ENCODE results near the gene ZNF516.

ZNF516 gene

DNA sequence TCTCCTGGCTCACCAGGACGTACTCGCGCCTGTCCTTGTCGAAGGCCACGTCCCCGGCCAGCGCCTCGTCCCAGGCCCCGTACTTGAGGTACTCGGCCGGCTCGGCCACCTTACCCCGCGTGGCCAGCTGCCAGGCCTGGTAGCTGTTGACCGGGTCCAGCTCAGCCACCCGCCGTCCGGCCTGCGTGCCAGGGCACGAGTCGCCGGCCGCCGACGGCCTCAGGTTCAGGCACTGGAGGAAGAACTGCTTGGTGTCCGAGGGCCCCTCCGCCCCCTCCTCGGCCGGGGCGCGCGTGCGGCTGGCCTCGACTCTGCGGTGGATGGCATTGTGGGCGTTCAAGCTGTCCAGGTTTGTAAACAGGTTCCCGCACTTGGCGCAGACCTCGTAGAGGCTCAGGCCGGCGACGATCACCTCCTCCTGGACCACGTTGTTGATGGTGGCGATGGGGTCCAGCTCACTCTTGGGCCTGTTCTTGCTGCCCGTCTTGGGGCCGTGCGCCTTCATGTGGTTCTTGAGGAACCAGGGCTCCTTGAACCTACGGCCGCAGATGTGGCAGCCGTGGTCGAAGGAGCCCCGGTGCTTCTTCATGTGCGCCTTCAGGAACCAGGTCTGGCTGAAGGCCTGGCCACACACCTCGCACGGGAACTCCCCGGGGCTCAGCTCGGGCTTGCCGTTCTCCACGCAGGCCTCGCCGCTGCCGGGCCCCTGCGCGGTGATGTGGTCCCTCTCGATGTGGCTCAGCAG is 53.2 kb downstream of the ZNF516 start:
- Histone ChIP-seq H3K9me3 (ENCODE audit: control insufficient read depth, insufficient read depth, low read length) (no peaks in the 10 kb centered on the region), H3K36me3 (ENCODE audit: control insufficient read depth, low read length) (peaks cover 40% of the 10 kb centered on the region), H3K79me2 (ENCODE audit: control insufficient read depth, low read length) (peaks cover 83% of the 10 kb centered on the region), H3K4me3 (ENCODE audit: low read length) (no peak overlapping the region), H3K4me1 (ENCODE audit: control insufficient read depth, low read length) (no peaks in the 10 kb centered on the region), H3F3A (ENCODE audit: control insufficient read depth, insufficient read depth) (no peaks in the 10 kb centered on the region), H3K27me3 (ENCODE audit: control insufficient read depth, low read length) (no peaks in the 10 kb centered on the region), H4K20me1 (ENCODE audit: control insufficient read depth, insufficient read depth, low read depth, low read length) (peaks cover 19% of the 10 kb centered on the region; the same call in 1 of the 2 replicates), H3K9me2 (replicated peaks; ENCODE audit: control insufficient read depth, low read length) (no peaks in the 10 kb centered on the region), H3K4me2 (ENCODE audit: low read length) (no peak overlapping the region), H3K27ac (ENCODE audit: low read depth, low read length) (no peak overlapping the region)
- no peak for TF ChIP-seq EZH2phosphoT487 (IDR thresholded peaks at IDR 0.05; ENCODE audit: borderline replicate concordance, low read length)
- TF ChIP-seq, protein P1, sequence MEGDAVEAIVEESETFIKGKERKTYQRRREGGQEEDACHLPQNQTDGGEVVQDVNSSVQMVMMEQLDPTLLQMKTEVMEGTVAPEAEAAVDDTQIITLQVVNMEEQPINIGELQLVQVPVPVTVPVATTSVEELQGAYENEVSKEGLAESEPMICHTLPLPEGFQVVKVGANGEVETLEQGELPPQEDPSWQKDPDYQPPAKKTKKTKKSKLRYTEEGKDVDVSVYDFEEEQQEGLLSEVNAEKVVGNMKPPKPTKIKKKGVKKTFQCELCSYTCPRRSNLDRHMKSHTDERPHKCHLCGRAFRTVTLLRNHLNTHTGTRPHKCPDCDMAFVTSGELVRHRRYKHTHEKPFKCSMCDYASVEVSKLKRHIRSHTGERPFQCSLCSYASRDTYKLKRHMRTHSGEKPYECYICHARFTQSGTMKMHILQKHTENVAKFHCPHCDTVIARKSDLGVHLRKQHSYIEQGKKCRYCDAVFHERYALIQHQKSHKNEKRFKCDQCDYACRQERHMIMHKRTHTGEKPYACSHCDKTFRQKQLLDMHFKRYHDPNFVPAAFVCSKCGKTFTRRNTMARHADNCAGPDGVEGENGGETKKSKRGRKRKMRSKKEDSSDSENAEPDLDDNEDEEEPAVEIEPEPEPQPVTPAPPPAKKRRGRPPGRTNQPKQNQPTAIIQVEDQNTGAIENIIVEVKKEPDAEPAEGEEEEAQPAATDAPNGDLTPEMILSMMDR (IDR thresholded peaks at IDR 0.05; ENCODE audit: low read depth, low read length, poor library complexity, severe bottlenecking), result no peak

DNA sequence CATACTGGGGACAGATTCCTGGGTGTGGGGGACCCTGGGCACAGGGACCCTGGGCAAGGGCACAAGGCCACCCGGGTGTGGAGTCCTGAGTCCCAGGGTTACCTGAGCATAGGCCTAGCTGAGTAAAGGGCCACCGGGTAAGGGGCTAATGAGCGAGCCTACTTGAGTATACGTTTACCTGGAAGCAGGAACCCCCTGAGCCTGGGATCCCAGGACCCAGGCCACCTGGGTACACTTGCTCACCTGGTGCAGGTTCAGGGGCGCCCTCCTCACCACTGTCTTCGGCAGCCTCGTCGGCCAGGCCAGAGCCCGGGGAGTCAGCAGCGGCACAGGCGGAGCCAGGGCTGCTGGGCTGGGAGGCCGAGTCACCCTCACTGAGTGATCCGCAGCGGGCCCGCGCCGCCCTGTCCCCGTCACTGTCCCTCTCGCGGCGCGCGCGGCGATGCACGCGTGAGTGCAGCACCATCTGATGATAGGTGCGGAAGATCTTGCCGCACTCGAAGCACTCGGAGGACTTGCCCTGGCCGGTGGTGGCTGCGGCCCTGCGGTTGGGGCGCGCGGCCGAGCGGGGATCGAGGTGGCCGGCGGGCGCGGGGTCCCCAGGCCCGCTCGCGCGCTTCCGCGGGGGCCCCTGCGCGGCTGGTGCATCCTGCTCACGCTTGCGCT is 53.9 kb downstream of the ZNF516 start:
- no peak overlapping the region for H3K27ac ChIP-seq (ENCODE audit: low read depth, low read length)
- no peaks in the 10 kb centered on the region for H3K9me2 ChIP-seq (replicated peaks; ENCODE audit: control insufficient read depth, low read length)
- peaks cover 19% of the 10 kb centered on the region; the same call in 1 of the 2 replicates for H4K20me1 ChIP-seq (ENCODE audit: control insufficient read depth, insufficient read depth, low read depth, low read length)
- H3K36me3 ChIP-seq (ENCODE audit: control insufficient read depth, low read length), result peaks cover 44% of the 10 kb centered on the region
- H3F3A ChIP-seq (ENCODE audit: control insufficient read depth, insufficient read depth), result no peaks in the 10 kb centered on the region
- no peak overlapping the region for H3K4me3 ChIP-seq (ENCODE audit: low read length)
- H3K79me2 ChIP-seq (ENCODE audit: control insufficient read depth, low read length), result peaks cover 83% of the 10 kb centered on the region
- H3K27me3 ChIP-seq (ENCODE audit: control insufficient read depth, low read length), result no peaks in the 10 kb centered on the region
- H3K4me1 ChIP-seq (ENCODE audit: control insufficient read depth, low read length), result no peaks in the 10 kb centered on the region
- no peak overlapping the region for H3K4me2 ChIP-seq (ENCODE audit: low read length)
- no peaks in the 10 kb centered on the region for H3K9me3 ChIP-seq (ENCODE audit: control insufficient read depth, insufficient read depth, low read length)
- TF ChIP-seq, protein P1 (IDR thresholded peaks at IDR 0.05; ENCODE audit: low read depth, low read length, poor library complexity, severe bottlenecking), result no peak
- no peak for TF ChIP-seq EZH2phosphoT487 (IDR thresholded peaks at IDR 0.05; ENCODE audit: borderline replicate concordance, low read length)

DNA sequence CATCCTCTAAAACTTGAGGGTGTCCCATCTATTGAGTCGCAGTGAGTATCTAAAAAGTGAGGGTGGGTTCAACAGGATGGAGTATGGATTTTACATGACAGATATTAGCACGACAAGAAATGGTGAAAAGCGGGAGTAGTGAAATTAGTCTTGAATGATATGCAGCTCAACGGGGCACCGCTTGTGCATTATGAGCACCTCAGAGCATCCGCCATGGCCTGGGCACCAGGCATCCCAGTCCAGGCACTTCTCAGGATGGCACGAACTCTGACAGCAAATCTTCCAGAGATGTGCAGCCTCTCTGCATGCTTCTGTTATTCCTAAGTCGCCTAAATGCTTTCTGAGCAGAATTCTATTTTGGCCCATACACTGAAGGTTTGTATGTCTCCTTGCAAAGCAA is 57.1 kb downstream of the ZNF516 start:
- Histone ChIP-seq H3K9me2 (replicated peaks; ENCODE audit: control insufficient read depth, low read length) (no peaks in the 10 kb centered on the region), H3K79me2 (ENCODE audit: control insufficient read depth, low read length) (peaks cover 83% of the 10 kb centered on the region), H3F3A (ENCODE audit: control insufficient read depth, insufficient read depth) (no peaks in the 10 kb centered on the region), H3K4me1 (ENCODE audit: control insufficient read depth, low read length) (no peaks in the 10 kb centered on the region), H3K36me3 (ENCODE audit: control insufficient read depth, low read length) (peaks cover 44% of the 10 kb centered on the region), H3K27ac (ENCODE audit: low read depth, low read length) (no peak overlapping the region), H3K4me3 (ENCODE audit: low read length) (no peak overlapping the region), H3K4me2 (ENCODE audit: low read length) (no peak overlapping the region), H4K20me1 (ENCODE audit: control insufficient read depth, insufficient read depth, low read depth, low read length) (peaks cover 3% of the 10 kb centered on the region; the same call in 1 of the 2 replicates), H3K9me3 (ENCODE audit: control insufficient read depth, insufficient read depth, low read length) (no peaks in the 10 kb centered on the region), H3K27me3 (ENCODE audit: control insufficient read depth, low read length) (no peaks in the 10 kb centered on the region)
- no peak for TF ChIP-seq EZH2phosphoT487 (IDR thresholded peaks at IDR 0.05; ENCODE audit: borderline replicate concordance, low read length)
- TF ChIP-seq, protein P1 (IDR thresholded peaks at IDR 0.05; ENCODE audit: low read depth, low read length, poor library complexity, severe bottlenecking), result no peak

Measured in DOHH2 (cell line).